ENCODE data around the gene ZNF154.
A peak's percentile ranks its signal among the peaks of the same experiment; 100 is the strongest.

ZNF154 gene

GRCh38 chr19:57668635-57669034 is 40.4 kb downstream of the ZNF154 start, which contains the start of gene ZSCAN4:
ZSCAN4 (plus strand) TSS chr19:57668935; CDS start chr19:57676146, 7,211 bp downstream.
- ChIA-PET CTCF (interaction anchor here (2.7 kb wide), 1 partner anchor 11 kb away, joined by 8 read pairs; no protein-coding TSS in a partner anchor), POLR2A (no interaction called here)
- no peak for TF ChIP-seq CTCF (IDR thresholded peaks at IDR 0.05; ENCODE audit: control extremely low read depth, extremely low read depth, low read depth, missing control alignments)
- no peak for DNase-seq (ENCODE audit: extremely low spot score)

GRCh38 chr19:57667228-57667627 is 41.8 kb downstream of the ZNF154 start:
- no peak for DNase-seq (ENCODE audit: extremely low spot score)
- ChIA-PET POLR2A (no interaction called here), CTCF (no interaction called here)
- TF ChIP-seq CTCF (IDR thresholded peaks at IDR 0.05; ENCODE audit: control extremely low read depth, extremely low read depth, low read depth, missing control alignments) = no peak

- ChIA-PET CTCF (interaction anchor here (0.8 to 1.1 kb wide), 2 partner anchors 12 to 18 kb away, joined by 3 to 4 read pairs; no protein-coding TSS in a partner anchor), POLR2A (no interaction called here)
- TF ChIP-seq CTCF (IDR thresholded peaks at IDR 0.05; ENCODE audit: control extremely low read depth, extremely low read depth, low read depth, missing control alignments) = no peak
- no peak for DNase-seq (ENCODE audit: extremely low spot score)
These were observed 43.7 kb downstream of the ZNF154 start for GRCh38 chr19:57665261-57665806.

- ChIA-PET CTCF (interaction anchor here (1.1 kb wide), 1 partner anchor 13 kb away, joined by 4 read pairs; no protein-coding TSS in a partner anchor), POLR2A (interaction anchor here (0.6 kb wide), 1 partner anchor 366 kb away, joined by 3 read pairs; no protein-coding TSS in a partner anchor)
- peak; percentile 27 for DNase-seq (ENCODE audit: extremely low spot score)
- TF ChIP-seq CTCF (IDR thresholded peaks at IDR 0.05; ENCODE audit: control extremely low read depth, extremely low read depth, low read depth, missing control alignments) = no peak
These were observed 44.5 kb downstream of the ZNF154 start for GRCh38 chr19:57664269-57665127.

GRCh38 chr19:57656346-57656745 is 52.7 kb downstream of the ZNF154 start:
- CTCF ChIA-PET = interaction anchor here (2.1 kb wide), 1 partner anchor 14 kb away, joined by 8 read pairs; no protein-coding TSS in a partner anchor
- DNase-seq (ENCODE audit: extremely low spot score) = no peak

More at GRCh38 chr19:57656346-57656745, 52.7 kb downstream of the ZNF154 start:
- POLR2A ChIA-PET = no interaction called here
- no peak for TF ChIP-seq CTCF (IDR thresholded peaks at IDR 0.05; ENCODE audit: control extremely low read depth, extremely low read depth, low read depth, missing control alignments)
